ENCODE results near the gene GNLY. TPM values are rescaled to one million over a fixed set of nuclear protein-coding genes. Genes with fewer than 3 reads are reported as not detected.
"Not testable (repeated sequence)": the region's sequence is repeated elsewhere in the genome, so short reads cannot be mapped to it uniquely, and the experiment has no call there.

GNLY gene
- total RNA-seq, 2 donors from 2014 or later: 1.4 to 11.8 TPM

DNA sequence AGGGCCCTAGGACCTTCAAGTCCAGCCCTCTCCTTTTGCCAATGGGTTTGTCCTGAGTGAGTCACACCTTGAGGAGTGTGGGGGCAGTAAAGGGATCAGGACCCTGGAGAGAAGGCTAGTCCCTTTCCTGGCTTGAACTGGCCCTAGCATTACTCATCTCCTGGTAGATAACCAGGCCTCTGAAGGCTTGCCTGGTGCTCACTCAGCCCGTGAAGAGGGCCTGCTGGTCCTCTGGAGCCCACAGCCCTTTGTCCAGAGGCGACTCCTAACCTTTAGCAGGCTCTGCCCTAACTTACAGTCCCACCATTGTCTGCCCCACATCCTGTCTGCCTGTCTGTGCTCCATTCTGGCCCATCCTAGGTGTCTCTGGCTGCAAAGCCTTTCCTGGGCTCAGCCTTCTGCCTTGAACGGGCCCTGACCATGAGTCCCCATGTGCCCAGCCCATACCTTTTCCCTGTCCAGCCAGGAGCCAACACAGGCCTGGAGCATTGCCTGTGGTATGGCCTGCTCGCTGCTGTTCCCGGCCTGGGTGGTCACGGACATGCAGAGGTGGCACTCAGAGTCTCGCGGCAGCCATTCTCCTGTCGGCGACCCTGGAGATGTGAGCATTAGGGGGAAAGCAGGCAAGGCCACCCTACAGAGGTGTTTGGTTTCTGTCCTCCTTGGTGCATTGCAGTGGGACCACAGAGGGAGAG lies 31.1 kb upstream of the GNLY start:
- intact Hi-C loops (cut with DNase I, micrococcal nuclease): no loop called here
- ATAC-seq: no peak

GRCh38 chr2:85663594-85664565 lies 30.3 kb upstream of the GNLY start:
- ATAC-seq (no peak), DNase-seq (no peak)
- intact Hi-C loops (cut with DNase I, micrococcal nuclease): no loop called here

More for the DNA sequence above, 31.1 kb upstream of the GNLY start:
- DNase-seq: no peak

GRCh38 chr2:85665264-85665937 lies 28.8 kb upstream of the GNLY start:
- intact Hi-C loops (cut with DNase I, micrococcal nuclease): no loop called here
- ATAC-seq (no peak), DNase-seq (no peak)

- intact Hi-C loops (cut with DNase I, micrococcal nuclease): no loop called here
- no peak for ATAC-seq
- DNase-seq: no peak
These were observed 28.1 kb upstream of the GNLY start for GRCh38 chr2:85666016-85666415.

GRCh38 chr2:85666435-85667316 lies 27.5 kb upstream of the GNLY start:
- ATAC-seq (no peak), DNase-seq (no peak)
- intact Hi-C loops (cut with DNase I, micrococcal nuclease): no loop called here

DNA sequence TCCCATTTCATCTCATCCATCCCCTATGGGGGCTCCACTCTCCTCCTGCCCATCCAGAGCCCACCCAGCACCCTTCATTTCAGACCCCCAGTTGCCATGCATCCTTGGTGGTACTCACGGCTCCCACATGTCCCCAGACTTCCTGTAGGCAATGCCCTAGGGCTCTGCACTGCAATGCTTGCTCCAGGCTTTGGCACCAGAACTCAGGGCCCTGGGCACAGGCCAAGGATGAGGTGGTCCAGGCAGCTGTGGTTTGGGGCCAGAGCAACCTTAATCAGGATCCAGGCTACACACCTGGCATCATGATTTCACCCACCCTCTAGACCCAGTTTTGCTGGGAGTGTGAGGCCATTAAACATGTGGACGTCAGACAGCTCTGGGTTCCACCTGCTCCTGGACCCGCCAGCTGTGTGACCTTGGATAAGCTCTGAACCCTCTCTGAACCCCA lies 26.6 kb upstream of the GNLY start:
- DNase-seq (no peak), ATAC-seq (no peak)
- intact Hi-C loops (cut with DNase I, micrococcal nuclease): no loop called here

DNA sequence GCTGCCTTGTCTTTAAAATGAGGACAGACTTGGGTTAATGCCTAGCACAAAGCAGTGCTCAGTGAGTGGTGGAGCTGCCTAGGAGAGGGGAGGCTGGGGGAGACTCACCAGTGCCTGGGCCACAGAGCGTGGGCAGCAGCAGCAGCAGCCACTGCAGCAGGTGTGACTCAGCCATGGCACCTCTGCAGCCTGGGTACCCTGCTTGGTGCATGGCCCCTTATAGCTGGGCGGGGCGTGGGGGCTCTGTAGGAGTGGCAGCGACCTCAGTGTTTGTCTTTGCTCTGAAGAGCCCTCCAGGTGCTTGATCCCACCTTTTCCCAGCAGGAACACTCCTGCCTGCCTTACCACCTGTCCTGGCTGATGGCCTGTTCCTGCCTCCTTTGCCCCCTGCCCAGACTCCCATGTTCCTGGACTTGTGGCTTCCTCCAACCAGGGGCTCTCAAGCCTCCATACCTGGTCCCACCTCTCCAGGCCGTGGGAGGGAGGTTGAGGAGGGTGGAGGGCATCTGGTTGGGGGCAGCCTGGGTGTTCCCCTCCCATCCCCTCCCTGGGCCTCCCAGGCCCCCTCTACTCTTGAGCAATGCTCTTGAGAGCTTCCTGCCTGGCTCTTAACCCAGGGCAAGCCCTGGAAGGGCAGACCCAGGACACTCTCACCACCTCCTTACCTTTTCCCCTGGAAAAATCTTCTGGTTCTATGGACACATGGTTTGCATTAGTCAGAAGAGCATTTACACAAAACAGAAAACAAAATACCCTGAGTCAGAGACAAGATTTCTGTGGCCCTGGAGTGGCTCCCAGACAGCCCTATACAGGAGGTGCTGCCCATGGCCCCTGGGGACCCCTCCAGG lies 25.9 kb upstream of the GNLY start, which contains the start of gene SFTPB:
Gene SFTPB, minus strand, starts transcription at position 191 of the 848 bp plus-strand sequence. Its CDS starts 16 bp downstream, at position 175.
- ATAC-seq: no peak
- intact Hi-C loops (cut with DNase I, micrococcal nuclease): no loop called here
- DNase-seq: no peak

DNA sequence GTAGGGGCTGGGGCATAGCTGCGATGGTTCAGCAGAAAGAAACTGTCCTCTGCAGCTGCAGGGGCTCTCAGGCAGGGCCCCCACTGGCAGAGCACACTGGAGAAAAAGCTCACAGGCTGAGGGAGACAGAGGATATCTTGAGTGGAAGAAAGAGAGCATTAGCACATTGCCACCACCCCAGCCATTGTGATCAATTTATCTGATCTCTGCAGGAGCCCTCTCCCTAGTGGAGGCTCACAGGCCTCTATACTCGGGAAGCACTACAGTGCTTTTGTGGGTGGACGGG lies 25.4 kb upstream of the GNLY start:
- intact Hi-C loops (cut with DNase I, micrococcal nuclease): no loop called here
- DNase-seq (no peak), ATAC-seq (no peak)

GRCh38 chr2:85669549-85669948 lies 24.6 kb upstream of the GNLY start:
- ATAC-seq (no peak), DNase-seq (no peak)
- intact Hi-C loops (cut with DNase I, micrococcal nuclease): no loop called here

DNA sequence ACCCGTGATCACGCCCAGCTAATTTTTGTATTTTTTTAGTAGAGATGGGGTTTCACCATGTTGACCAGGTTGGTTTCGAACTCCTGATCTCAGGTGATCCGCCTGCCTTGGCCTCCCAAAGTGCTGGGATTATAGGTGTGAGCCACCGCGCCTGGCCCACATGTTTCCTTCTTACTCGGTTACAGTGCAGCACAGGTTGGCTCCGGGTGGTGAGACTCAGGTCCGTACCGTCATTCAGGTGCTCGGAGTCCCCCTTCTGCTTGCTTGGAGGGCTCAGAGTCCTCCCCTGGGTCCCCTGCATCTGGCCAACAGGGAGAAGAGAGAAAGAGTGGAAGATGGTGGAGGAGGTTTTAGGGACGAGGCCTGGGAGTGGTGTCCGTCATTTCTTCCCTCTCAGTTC lies 23.7 kb upstream of the GNLY start:
- ATAC-seq; intact Hi-C loops (cut with DNase I, micrococcal nuclease); DNase-seq: not testable (repeated sequence)

- intact Hi-C loops (cut with DNase I, micrococcal nuclease): no loop called here
- ATAC-seq: no peak
- DNase-seq: no peak
These were observed 21.7 kb upstream of the GNLY start for GRCh38 chr2:85672456-85672855.

DNA sequence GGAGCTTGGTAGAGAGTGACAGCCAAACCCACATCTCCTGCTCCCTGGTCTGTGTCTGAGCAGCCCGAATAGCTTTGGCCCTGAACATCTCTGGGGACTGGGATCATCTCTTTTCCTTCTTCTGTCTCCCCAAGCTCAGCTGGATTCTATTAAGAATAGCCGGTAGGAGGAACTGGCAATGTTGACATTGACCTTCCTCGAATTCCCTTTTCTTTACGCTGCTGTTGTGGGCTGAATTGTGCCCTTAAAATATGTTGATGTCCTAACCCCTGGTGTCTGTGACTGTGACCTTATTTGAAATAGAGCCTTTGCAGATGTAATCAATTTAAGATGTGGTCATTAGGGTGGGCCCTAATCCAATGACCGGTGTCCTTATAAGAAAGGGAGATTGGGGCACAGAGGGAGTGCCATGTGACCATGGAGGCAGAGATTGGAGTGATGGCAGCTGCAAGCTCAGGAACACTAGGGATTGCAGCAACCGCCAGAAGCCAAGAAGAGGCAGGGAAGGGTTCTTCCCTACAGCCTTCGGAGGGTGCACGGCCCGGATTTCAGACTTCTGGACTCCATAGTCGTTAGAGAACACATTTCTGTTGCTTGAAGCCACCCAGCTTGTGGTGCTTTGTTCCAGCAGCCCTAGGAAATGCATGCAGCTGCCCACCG lies 20.3 kb upstream of the GNLY start:
- intact Hi-C loops (cut with DNase I, micrococcal nuclease): no loop called here
- ATAC-seq (no peak), DNase-seq (no peak)

- ATAC-seq (no peak), DNase-seq (no peak)
- intact Hi-C loops (cut with DNase I, micrococcal nuclease): no loop called here
These were observed 19.7 kb upstream of the GNLY start for GRCh38 chr2:85674417-85674816.

- intact Hi-C loops (cut with DNase I, micrococcal nuclease): no loop called here
- ATAC-seq (no peak), DNase-seq (no peak)
These were observed 18.7 kb upstream of the GNLY start for GRCh38 chr2:85675427-85675826.

DNA sequence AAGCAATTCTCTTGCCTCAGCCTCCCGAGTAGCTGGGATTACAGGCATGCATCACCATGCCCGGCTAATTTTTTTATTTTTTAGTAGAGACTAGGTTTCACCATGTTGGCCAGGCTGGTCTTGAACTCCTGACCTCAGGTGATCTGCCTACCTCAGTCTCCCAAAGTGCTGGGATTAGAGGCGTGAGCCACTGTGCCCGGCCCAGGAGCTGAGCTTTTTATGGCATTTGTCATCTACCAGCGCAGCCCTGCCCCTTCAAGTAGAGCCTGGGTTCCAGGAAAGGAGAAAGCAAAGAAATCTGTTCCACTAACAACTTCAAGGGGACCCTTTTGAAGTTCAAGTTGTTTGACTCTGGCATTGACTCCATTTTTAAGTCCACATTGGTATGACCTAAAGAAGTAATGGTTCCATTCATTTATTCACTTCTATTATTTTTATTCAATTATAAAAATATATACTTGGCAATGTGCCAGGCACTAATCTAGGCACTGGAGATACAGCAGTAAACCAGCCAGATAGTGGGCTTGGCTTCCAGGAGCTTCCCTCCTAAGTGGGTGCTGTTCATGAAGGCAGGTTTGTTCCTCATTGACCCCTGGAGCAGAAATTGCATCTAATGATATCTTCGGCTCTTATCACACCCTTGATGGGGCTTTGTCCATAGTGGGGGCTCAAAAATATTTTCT lies 18.2 kb upstream of the GNLY start:
- intact Hi-C loops (cut with DNase I, micrococcal nuclease): no loop called here
- DNase-seq: no peak
- no peak for ATAC-seq

GRCh38 chr2:85678377-85678776 lies 15.8 kb upstream of the GNLY start:
- ATAC-seq (no peak), DNase-seq (no peak)
- intact Hi-C loops (cut with DNase I, micrococcal nuclease): no loop called here
